Measurements from ENCODE around the gene LRTM2. TPM values are rescaled to one million over a fixed set of nuclear protein-coding genes. Genes with fewer than 3 reads are reported as not detected.
A peak's percentile ranks its signal among the peaks of the same experiment; 100 is the strongest.

Gene LRTM2
- polyA plus RNA-seq, 4 donors = 0.22 to 0.42 (median 0.36) TPM

- DNase-seq (ENCODE audit: low read depth in 4 of 4, low spot score in 3 of 4) = no peak
Measured at GRCh38 chr12:1797011-1797901, 23.1 kb upstream of the LRTM2 start.

- DNase-seq (ENCODE audit: low read depth in 4 of 4, low spot score in 3 of 4) = no peak
Measured at GRCh38 chr12:1797991-1798640, 22.2 kb upstream of the LRTM2 start.

- DNase-seq (ENCODE audit: low read depth in 4 of 4, low spot score in 3 of 4) = no peak
Measured at GRCh38 chr12:1798641-1799020, 21.7 kb upstream of the LRTM2 start.

GRCh38 chr12:1799051-1799881 is 21.1 kb upstream of the LRTM2 start:
- no peak for DNase-seq (ENCODE audit: low read depth in 4 of 4, low spot score in 3 of 4)

- DNase-seq (ENCODE audit: low read depth in 4 of 4, low spot score in 3 of 4) = no peak
Measured at GRCh38 chr12:1799882-1800400, 20.4 kb upstream of the LRTM2 start.

- DNase-seq (ENCODE audit: low read depth in 4 of 4, low spot score in 3 of 4) = no peak
Measured at GRCh38 chr12:1800401-1801302, 19.7 kb upstream of the LRTM2 start.

- no peak for DNase-seq (ENCODE audit: low read depth in 4 of 4, low spot score in 3 of 4)
Measured at GRCh38 chr12:1801303-1801975, 18.9 kb upstream of the LRTM2 start.

GRCh38 chr12:1803736-1804135 is 16.6 kb upstream of the LRTM2 start:
- no peak for DNase-seq (ENCODE audit: low read depth in 4 of 4, low spot score in 3 of 4)

- peak; percentile 61 to 78 (median 73) for DNase-seq (ENCODE audit: low read depth in 4 of 4, low spot score in 3 of 4)
Measured at GRCh38 chr12:1804545-1805332, 15.6 kb upstream of the LRTM2 start.

GRCh38 chr12:1805441-1806081 is 14.8 kb upstream of the LRTM2 start:
- no peak for DNase-seq (ENCODE audit: low read depth in 4 of 4, low spot score in 3 of 4)

- no peak for DNase-seq (ENCODE audit: low read depth in 4 of 4, low spot score in 3 of 4)
Measured at GRCh38 chr12:1806301-1807086, 13.9 kb upstream of the LRTM2 start.

GRCh38 chr12:1807087-1807860 is 13.1 kb upstream of the LRTM2 start:
- DNase-seq (ENCODE audit: low read depth in 4 of 4, low spot score in 3 of 4) = no peak

- DNase-seq (ENCODE audit: low read depth in 4 of 4, low spot score in 3 of 4) = no peak
Measured at GRCh38 chr12:1808036-1808797, 12.1 kb upstream of the LRTM2 start.

GRCh38 chr12:1808798-1809480 is 11.4 kb upstream of the LRTM2 start:
- DNase-seq (ENCODE audit: low read depth in 4 of 4, low spot score in 3 of 4) = no peak

GRCh38 chr12:1809591-1810190 is 10.7 kb upstream of the LRTM2 start:
- no peak for DNase-seq (ENCODE audit: low read depth in 4 of 4, low spot score in 3 of 4)
